ENCODE data around the gene C5AR2. TPM values are rescaled to one million over a fixed set of nuclear protein-coding genes. Genes with fewer than 3 reads are reported as not detected.
A peak's percentile ranks its signal among the peaks of the same experiment; 100 is the strongest.
"Not testable (repeated sequence)": the region's sequence is repeated elsewhere in the genome, so short reads cannot be mapped to it uniquely, and the experiment has no call there.

The C5AR2 gene
- total RNA-seq, 1 donor from 2014 or later = 2.2 TPM

GRCh38 chr19:47322058-47322457 lies 9.9 kb upstream of the C5AR2 start:
- DNase-seq (ENCODE audit: low spot score) = no peak
- ATAC-seq = no peak

DNA sequence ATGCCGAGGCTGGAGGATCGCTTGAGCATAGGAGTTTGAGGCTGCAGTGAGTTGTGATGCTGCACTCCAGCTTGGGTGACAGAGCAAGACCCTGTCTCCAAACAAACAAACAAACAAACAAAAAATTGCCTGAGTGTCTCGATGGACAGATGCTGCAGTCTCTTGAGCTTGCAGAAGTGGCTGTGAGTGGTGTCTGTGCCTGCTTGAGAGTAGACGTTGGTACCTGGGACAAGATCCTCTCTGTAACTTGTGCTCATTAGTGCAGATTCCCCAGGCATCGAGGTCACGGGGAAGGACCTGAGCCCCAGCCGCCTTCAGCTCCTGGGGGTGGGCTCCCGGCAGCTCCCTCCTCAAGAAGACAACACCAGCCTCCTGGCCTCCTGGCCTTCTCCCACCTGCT lies 8.6 kb upstream of the C5AR2 start:
- no peak for DNase-seq (ENCODE audit: low spot score)
- peak; percentile 25 for ATAC-seq

GRCh38 chr19:47323872-47324271 lies 8.1 kb upstream of the C5AR2 start:
- no peak for DNase-seq (ENCODE audit: low spot score)
- peak; percentile 53 for ATAC-seq

GRCh38 chr19:47324502-47324901 lies 7.5 kb upstream of the C5AR2 start:
- DNase-seq (ENCODE audit: low spot score) (no peak), ATAC-seq (peak; percentile 66)

DNA sequence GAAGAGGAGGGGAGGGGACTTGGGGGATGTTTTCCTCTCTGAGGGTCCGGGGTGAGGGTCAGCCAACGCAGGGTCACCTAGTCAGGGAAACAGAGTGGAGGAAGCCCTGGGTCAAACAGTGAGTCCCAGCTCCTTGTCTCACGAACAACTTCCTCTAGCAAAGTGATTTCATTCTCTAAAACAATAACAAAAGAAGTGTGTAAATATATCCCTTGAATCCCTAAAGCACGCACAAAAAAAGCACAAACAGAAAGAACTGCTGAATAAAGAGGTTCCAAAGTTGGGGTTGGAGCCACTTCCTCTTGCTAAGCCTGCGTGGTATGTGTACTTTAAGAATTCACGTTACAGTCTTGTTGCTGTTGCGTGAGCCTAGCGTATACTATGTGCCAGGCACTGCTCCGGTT lies 1.5 kb upstream of the C5AR2 start:
- ATAC-seq (peak; percentile 64), DNase-seq (ENCODE audit: low spot score) (no peak)

- ATAC-seq (no peak), DNase-seq (ENCODE audit: low spot score) (no peak)
These were observed 485 bp upstream of the C5AR2 start for GRCh38 chr19:47331490-47331889.

- ATAC-seq (peak; percentile 75), DNase-seq (ENCODE audit: low spot score) (peak; percentile 63)
These were observed 5.1 kb downstream of the C5AR2 start for GRCh38 chr19:47336765-47337718.

GRCh38 chr19:47339196-47339880 lies 7.4 kb downstream of the C5AR2 start:
- ATAC-seq = no peak
- DNase-seq (ENCODE audit: low spot score) = no peak

- no peak for DNase-seq (ENCODE audit: low spot score)
- no peak for ATAC-seq
These were observed 8.7 kb downstream of the C5AR2 start for GRCh38 chr19:47340477-47341208.

- ATAC-seq (no peak), DNase-seq (ENCODE audit: low spot score) (no peak)
These were observed 9.8 kb downstream of the C5AR2 start for GRCh38 chr19:47341734-47342133.

DNA sequence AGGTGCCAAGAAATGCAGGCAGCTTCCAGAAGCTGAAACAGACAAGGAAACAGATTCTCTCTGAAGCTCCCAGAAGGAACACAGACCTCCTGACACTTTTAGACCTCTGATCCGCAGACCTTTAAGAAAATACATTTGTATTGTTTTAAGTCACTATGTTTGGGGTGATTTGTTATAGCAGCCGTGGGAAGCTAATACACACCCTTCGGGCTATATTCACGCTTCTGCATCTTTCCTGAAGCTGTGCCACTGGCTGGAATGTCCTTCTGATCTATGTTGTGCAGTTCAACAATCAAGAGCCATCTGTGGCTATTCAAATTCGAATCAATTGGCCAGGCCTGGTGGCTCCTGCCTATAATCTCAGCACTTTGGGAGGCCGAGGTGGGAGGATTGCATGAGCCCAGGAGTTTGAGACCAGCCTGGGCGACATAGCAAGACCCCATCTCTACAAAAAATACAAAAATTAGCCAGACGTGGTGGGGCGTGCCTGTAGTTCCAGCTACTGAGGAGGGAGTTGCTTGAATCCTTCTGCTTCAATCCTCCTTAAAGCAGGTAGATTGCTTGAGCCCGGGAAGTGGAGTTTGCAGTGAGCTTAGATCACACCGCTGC lies 11.3 kb downstream of the C5AR2 start:
- no peak for DNase-seq (ENCODE audit: low spot score)
- no peak for ATAC-seq

- ATAC-seq = no peak
- no peak for DNase-seq (ENCODE audit: low spot score)
These were observed 12.4 kb downstream of the C5AR2 start for GRCh38 chr19:47344425-47344824.

- not testable (repeated sequence) for ATAC-seq; DNase-seq (ENCODE audit: low spot score)
These were observed 14.0 kb downstream of the C5AR2 start for GRCh38 chr19:47346024-47346423.

DNA sequence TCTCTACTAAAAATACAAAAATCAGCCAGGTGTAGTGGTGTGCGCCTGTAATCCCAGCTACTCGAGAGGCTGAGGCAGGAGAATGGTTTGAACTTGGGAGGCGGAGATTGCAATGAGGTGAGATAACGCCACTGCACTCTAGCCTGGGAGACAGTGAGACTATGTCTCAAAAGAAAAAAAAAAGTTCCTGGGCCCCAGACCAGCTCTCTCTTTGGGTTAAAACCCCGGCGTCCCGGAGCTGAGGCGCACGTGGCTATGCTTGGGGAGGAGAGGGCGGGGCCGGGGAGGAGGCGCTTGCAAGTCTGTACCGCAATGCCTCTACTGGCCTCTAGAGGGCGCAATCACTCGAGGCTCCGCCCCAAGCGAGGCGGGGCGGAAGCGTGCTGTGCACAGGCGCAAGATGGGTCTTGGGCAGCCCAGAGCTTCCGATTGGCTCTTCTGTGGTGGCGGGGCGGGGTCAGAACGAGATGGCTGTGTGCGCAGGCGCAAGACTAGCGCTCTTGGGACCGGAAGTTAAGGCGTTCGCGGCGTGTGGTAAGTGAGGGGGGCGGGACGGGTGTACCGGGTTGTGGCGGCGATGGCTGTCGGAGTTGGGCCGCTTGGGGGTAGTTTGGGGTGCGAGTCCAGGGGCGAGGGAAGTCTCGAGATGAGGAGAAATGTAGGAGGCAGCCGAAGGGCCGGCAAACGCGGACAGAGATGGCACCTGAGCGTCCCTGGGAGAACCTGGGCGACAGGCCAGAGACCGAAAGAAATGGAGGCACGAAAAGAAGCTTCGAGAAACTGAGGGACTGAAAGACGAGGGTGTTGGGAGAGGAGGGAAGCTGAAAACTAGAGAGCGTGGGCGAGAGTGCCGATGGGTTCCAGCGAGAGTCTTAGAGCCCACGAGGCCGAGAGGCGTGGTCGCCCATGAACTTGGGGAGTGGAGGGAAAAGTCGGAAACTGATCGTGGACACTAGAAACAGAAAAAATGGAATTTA lies 17.1 kb downstream of the C5AR2 start, which contains the start of gene DHX34:
Gene DHX34, plus strand, starts transcription at position 497 of the 977 bp plus-strand sequence. CDS start 3,716 bp downstream, outside the sequence.
- ATAC-seq (peak; percentile 98), DNase-seq (ENCODE audit: low spot score) (peak; percentile 99)

GRCh38 chr19:47350630-47351029 lies 18.7 kb downstream of the C5AR2 start:
- ATAC-seq = no peak
- no peak for DNase-seq (ENCODE audit: low spot score)

- DNase-seq (ENCODE audit: low spot score) (no peak), ATAC-seq (no peak)
These were observed 19.6 kb downstream of the C5AR2 start for GRCh38 chr19:47351548-47351947.

GRCh38 chr19:47352095-47352494 lies 20.1 kb downstream of the C5AR2 start:
- no peak for DNase-seq (ENCODE audit: low spot score)
- ATAC-seq = no peak

DNA sequence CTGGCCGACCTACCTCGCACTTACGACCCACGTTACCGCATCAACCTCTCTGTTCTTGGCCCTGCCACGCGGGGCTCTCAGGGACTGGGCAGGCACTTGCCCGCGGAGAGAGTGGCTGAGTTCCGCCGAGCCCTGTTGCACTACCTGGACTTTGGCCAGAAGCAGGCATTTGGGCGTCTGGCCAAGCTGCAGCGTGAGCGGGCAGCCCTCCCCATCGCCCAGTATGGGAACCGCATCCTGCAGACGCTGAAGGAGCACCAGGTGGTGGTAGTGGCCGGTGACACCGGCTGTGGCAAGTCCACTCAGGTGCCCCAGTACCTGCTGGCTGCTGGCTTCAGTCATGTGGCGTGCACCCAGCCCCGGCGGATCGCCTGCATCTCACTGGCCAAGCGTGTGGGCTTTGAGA lies 21.3 kb downstream of the C5AR2 start:
- DNase-seq (ENCODE audit: low spot score) (peak; percentile 82), ATAC-seq (peak; percentile 50)

DNA sequence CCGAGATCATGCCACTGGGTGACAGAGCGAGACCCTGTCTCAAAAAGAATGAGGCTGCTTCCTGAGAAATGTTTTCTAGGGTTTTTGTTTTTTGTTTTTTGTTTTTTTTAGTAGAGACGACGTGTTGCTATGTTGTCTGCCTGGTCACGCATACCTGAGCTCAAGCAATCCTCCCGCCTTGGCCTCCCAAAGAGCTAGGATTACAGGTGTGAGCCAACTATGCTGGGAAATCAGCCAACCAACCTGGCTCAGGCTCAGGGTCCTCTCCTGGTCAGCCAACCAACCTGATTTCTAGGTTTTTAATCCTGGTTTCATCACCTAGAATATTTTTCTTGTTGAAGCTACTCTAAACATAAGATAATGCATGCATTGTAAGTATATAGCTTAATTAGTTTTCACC lies 24.9 kb downstream of the C5AR2 start:
- ATAC-seq (peak; percentile 66), DNase-seq (ENCODE audit: low spot score) (peak; percentile 71)

Data from left lobe of liver (tissue), 2 donors.